AG09319 (cell line): ENCODE measurements around the gene EML5.
"Not testable (repeated sequence)": the region's sequence is repeated elsewhere in the genome, so short reads cannot be mapped to it uniquely, and the experiment has no call there.

Experiments used
- DNase-seq: peaks from one replicate; pipeline ENCODE4 v3.0.0-alpha.2; 2010; ENCODE audit warnings: low read depth; ENCODE audit errors: extremely low read depth
- CTCF ChIP-seq: IDR thresholded peaks from 2 replicates; pipeline ENCODE4 v1.5.1; 2011; ENCODE audit warnings: low read depth, mild to moderate bottlenecking, inconsistent platforms, low read length, moderate library complexity

EML5 gene

GRCh38 chr14:88790501-88791251 lies 2.1 kb downstream of the EML5 start:
- TF ChIP-seq CTCF, result no peak
- DNase-seq, result no peak

GRCh38 chr14:88789573-88789972 lies 3.2 kb downstream of the EML5 start:
- DNase-seq, result not testable (repeated sequence)

- no peak for DNase-seq
- no peak for TF ChIP-seq CTCF
Measured at GRCh38 chr14:88786715-88787114, 6.0 kb downstream of the EML5 start.

GRCh38 chr14:88785911-88786310 lies 6.8 kb downstream of the EML5 start:
- no peak for TF ChIP-seq CTCF
- no peak for DNase-seq

- no peak for DNase-seq
- TF ChIP-seq CTCF, result no peak
Measured at GRCh38 chr14:88775532-88775931, 17.2 kb downstream of the EML5 start.

- TF ChIP-seq CTCF, result no peak
- no peak for DNase-seq
Measured at GRCh38 chr14:88770736-88771135, 22.0 kb downstream of the EML5 start.

- no peak for DNase-seq
- TF ChIP-seq CTCF, result no peak
Measured at GRCh38 chr14:88765130-88765529, 27.6 kb downstream of the EML5 start.

GRCh38 chr14:88753873-88754272 lies 38.9 kb downstream of the EML5 start:
- no peak for DNase-seq
- TF ChIP-seq CTCF, result no peak
